H9 (cell line): Measurements from ENCODE around the gene TMTC2. TPM values are rescaled to one million over a fixed set of nuclear protein-coding genes. Genes with fewer than 3 reads are reported as not detected.

Experiments used
- DNase-seq: peaks from one replicate; pipeline ENCODE4 v3.0.0-alpha.2; 2017
- H2AFZ ChIP-seq: one replicate; pipeline ENCODE4 v1.6.1; 2013; ENCODE audit warnings: mild to moderate bottlenecking, low read length, control low read depth, moderate library complexity
- H2AK5ac ChIP-seq: 2 replicates; pipeline ENCODE4 v1.6.1; 2013; ENCODE audit warnings: low read length, control low read depth, mixed read lengths; ENCODE audit not compliant: insufficient read length
- H2BK120ac ChIP-seq: one replicate; pipeline ENCODE4 v1.6.1; 2013; ENCODE audit warnings: low read depth, mild to moderate bottlenecking, low read length, control low read depth, inconsistent platforms; ENCODE audit not compliant: poor library complexity, severe bottlenecking
- H2BK12ac ChIP-seq: 2 replicates; pipeline ENCODE4 v1.6.1; 2013; ENCODE audit warnings: low read length, control low read depth, mixed read lengths, low read depth; ENCODE audit not compliant: insufficient read length
- H2BK15ac ChIP-seq: 2 replicates; pipeline ENCODE4 v1.6.1; 2013; ENCODE audit warnings: low read depth, low read length, control low read depth
- H2BK20ac ChIP-seq: one replicate; pipeline ENCODE4 v1.6.1; 2013; ENCODE audit warnings: low read depth, mild to moderate bottlenecking, low read length, control low read depth, inconsistent platforms; ENCODE audit not compliant: poor library complexity, severe bottlenecking
- H2BK5ac ChIP-seq: 2 replicates; pipeline ENCODE4 v1.6.1; 2013; ENCODE audit warnings: low read length, control low read depth, mixed read lengths; ENCODE audit not compliant: insufficient read length
- H3K14ac ChIP-seq: 2 replicates; pipeline ENCODE4 v1.6.1; 2013; ENCODE audit warnings: low read length, control low read depth; ENCODE audit not compliant: insufficient read depth
- H3K18ac ChIP-seq: 2 replicates; pipeline ENCODE4 v1.6.1; 2013; ENCODE audit warnings: low read depth, mild to moderate bottlenecking, mixed read lengths, low read length, control low read depth; ENCODE audit not compliant: insufficient read length
- H3K23ac ChIP-seq: 2 replicates; pipeline ENCODE4 v1.6.1; 2013; ENCODE audit warnings: low read length, control low read depth, mixed read lengths, low read depth; ENCODE audit not compliant: insufficient read length
- H3K23me2 ChIP-seq: 2 replicates; pipeline ENCODE4 v1.6.1; 2013; ENCODE audit warnings: low read depth, mild to moderate bottlenecking, mixed read lengths, low read length, control low read depth; ENCODE audit not compliant: insufficient read length, poor library complexity, severe bottlenecking
- H3K27ac ChIP-seq: 2 replicates; pipeline ENCODE4 v1.5.1; 2013; ENCODE audit warnings: low read length, control low read depth, mixed read lengths, low read depth; ENCODE audit not compliant: insufficient read length
- H3K27me3 ChIP-seq: 2 replicates; pipeline ENCODE4 v1.6.1; 2013; ENCODE audit warnings: low read length, control low read depth, inconsistent platforms; ENCODE audit not compliant: insufficient read depth
- H3K4ac ChIP-seq: 2 replicates; pipeline ENCODE4 v1.6.1; 2013; ENCODE audit warnings: low read depth, mild to moderate bottlenecking, control low read depth, inconsistent platforms, low read length, moderate library complexity
- H3K4me1 ChIP-seq: 2 replicates; pipeline ENCODE4 v1.6.1; 2013; ENCODE audit warnings: low read length, control low read depth, inconsistent platforms; ENCODE audit not compliant: insufficient read depth
- H3K4me2 ChIP-seq: 2 replicates; pipeline ENCODE4 v1.6.1; 2013; ENCODE audit warnings: low read length, control low read depth, mixed read lengths; ENCODE audit not compliant: insufficient read length, insufficient read depth
- H3K56ac ChIP-seq: 2 replicates; pipeline ENCODE4 v1.6.1; 2013; ENCODE audit warnings: low read depth, mild to moderate bottlenecking, mixed read lengths, low read length, control low read depth; ENCODE audit not compliant: insufficient read length
- H3K79me1 ChIP-seq: 2 replicates; pipeline ENCODE4 v1.6.1; 2013; ENCODE audit warnings: low read depth, mild to moderate bottlenecking, moderate library complexity, low read length, control low read depth, inconsistent platforms; ENCODE audit not compliant: insufficient read depth, poor library complexity, severe bottlenecking
- H3K79me2 ChIP-seq: 2 replicates; pipeline ENCODE4 v1.6.1; 2013; ENCODE audit warnings: low read length, control low read depth, inconsistent platforms; ENCODE audit not compliant: insufficient read depth
- H3K9ac ChIP-seq: 2 replicates; pipeline ENCODE4 v1.6.1; 2013; ENCODE audit warnings: low read length, control low read depth, mixed read lengths; ENCODE audit not compliant: insufficient read length; ENCODE audit errors: extremely low read depth
- H3K9me3 ChIP-seq: one replicate; pipeline ENCODE4 v1.6.1; 2013; ENCODE audit warnings: low read depth, low read length, inconsistent platforms; ENCODE audit not compliant: control insufficient read depth
- H3T11ph ChIP-seq: one replicate; pipeline ENCODE4 v1.6.1; 2013; ENCODE audit warnings: mild to moderate bottlenecking, low read length, control low read depth, inconsistent platforms
- H4K20me1 ChIP-seq: one replicate; pipeline ENCODE4 v1.6.1; 2013; ENCODE audit not compliant: control insufficient read depth, insufficient read length, insufficient read depth
- H4K5ac ChIP-seq: 2 replicates; pipeline ENCODE4 v1.6.1; 2013; ENCODE audit warnings: low read depth, mild to moderate bottlenecking, mixed read lengths, low read length, control low read depth; ENCODE audit not compliant: insufficient read length
- H4K8ac ChIP-seq: replicated peaks from 2 replicates; pipeline ENCODE4 v1.6.1; 2013; ENCODE audit warnings: low read length, control low read depth, mixed read lengths, low read depth; ENCODE audit not compliant: insufficient read length
- H4K91ac ChIP-seq: 2 replicates; pipeline ENCODE4 v1.6.1; 2013; ENCODE audit warnings: low read depth, mild to moderate bottlenecking, moderate library complexity, mixed read lengths, low read length, control low read depth; ENCODE audit not compliant: insufficient read length
- H3K27ac Mint-ChIP-seq, 3 experiments: 2 replicates in 2 of 3; 3 replicates in 1 of 3; pipeline ENCODE4 v1.8.0; 2020 to 2021; ENCODE audit warnings: mixed read lengths in 3 of 3, mild to moderate bottlenecking in 1 of 3, moderate library complexity in 1 of 3
- H3K27me3 Mint-ChIP-seq: 2 replicates; pipeline ENCODE4 v1.8.0; 2021; ENCODE audit warnings: low read depth, mild to moderate bottlenecking, moderate library complexity, mixed read lengths
- H3K36me3 Mint-ChIP-seq, 3 experiments: 2 replicates in 2 of 3; 3 replicates in 1 of 3; pipeline ENCODE4 v1.8.0; 2020 to 2021; ENCODE audit warnings: low read depth in 3 of 3, mixed read lengths in 3 of 3; ENCODE audit not compliant: insufficient read depth in 1 of 3
- H3K4me1 Mint-ChIP-seq, 2 experiments: 2 replicates each; pipeline ENCODE4 v1.8.0; 2020; ENCODE audit warnings: mixed read lengths in 2 of 2
- H3K4me3 Mint-ChIP-seq, 2 experiments: 2 replicates in 1 of 2; 3 replicates in 1 of 2; pipeline ENCODE4 v1.8.0; 2020 to 2021; ENCODE audit warnings: mild to moderate bottlenecking in 2 of 2, mixed read lengths in 2 of 2, moderate library complexity in 1 of 2
- H3K9me3 Mint-ChIP-seq, 2 experiments: 2 replicates in 1 of 2; 3 replicates in 1 of 2; pipeline ENCODE4 v1.8.0; 2020; ENCODE audit warnings: mild to moderate bottlenecking in 2 of 2, mixed read lengths in 2 of 2, moderate library complexity in 1 of 2
- WGBS: extraction: QIAGEN DNeasy Blood & Tissue Kit; methylation state at CpG from one replicate; pipeline ENCODE4 v1.1.7; 2013; ENCODE audit warnings: missing lambda C conversion rate, low lambda C conversion rate, mixed read lengths; ENCODE audit not compliant: insufficient read length; ENCODE audit errors: extremely low coverage; 5-methylcytosine and 5-hydroxymethylcytosine counted together
- total RNA-seq: library from RNA; stranded (reverse); gene quantifications from 2 replicates; pipeline ENCODE4 v1.2.1, GENCODE V29; 2021
- TF ChIP-seq, protein P1 (sequence below): fragments of 200-600 bp; sonication (generic); conservative IDR thresholded peaks from 3 replicates; pipeline ENCODE4 v1.8.0; 2021; ENCODE audit warnings: antibody characterized with exemption, mild to moderate bottlenecking

The TMTC2 gene
- total RNA-seq, 1 experiment from 2014 or later = 3.1 TPM

DNA sequence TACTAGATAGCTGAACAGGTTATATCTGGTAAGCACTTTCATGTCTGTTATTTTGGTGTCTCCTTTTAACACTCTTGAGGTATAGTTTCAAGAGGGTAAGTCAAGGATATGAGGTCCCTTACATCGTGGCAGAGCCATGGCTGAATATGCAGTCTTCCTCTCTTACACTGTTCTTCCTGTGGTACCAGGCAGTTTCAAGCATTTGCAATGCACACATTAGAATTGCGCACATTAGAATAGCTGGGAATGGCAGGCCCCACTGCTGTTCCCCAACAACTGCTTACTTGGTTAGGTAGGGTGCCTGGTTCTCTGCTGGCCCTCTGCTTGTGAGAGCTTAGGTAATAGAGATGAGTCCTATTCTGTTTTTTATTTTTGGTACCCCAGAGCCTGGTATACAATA is 41.2 kb downstream of the TMTC2 start:
- Histone ChIP-seq H2AFZ (no peak overlapping the region), H3K9ac (no peak overlapping the region), H2AK5ac (no peak overlapping the region), H4K91ac (no peak overlapping the region), H3K56ac (no peak overlapping the region), H4K5ac (no peak overlapping the region), H3K23me2 (no peaks in the 10 kb centered on the region), H3K23ac (no peak overlapping the region), H4K20me1 (no peaks in the 10 kb centered on the region), H3T11ph (no peak overlapping the region), H3K4ac (no peak overlapping the region), H3K9me3 (no peaks in the 10 kb centered on the region), H3K14ac (no peak overlapping the region), H3K79me2 (no peaks in the 10 kb centered on the region), H2BK20ac (no peak overlapping the region), H2BK120ac (no peak overlapping the region), H3K79me1 (no peaks in the 10 kb centered on the region), H3K18ac (no peak overlapping the region), H2BK5ac (no peak overlapping the region), H4K8ac (no peak overlapping the region), H3K27ac (no peak overlapping the region), H3K4me2 (no peak overlapping the region), H3K4me1 (no peaks in the 10 kb centered on the region; the same call in 1 of the 2 replicates), H3K27me3 (no peaks in the 10 kb centered on the region), H2BK12ac (no peak overlapping the region), H2BK15ac (no peak overlapping the region)
- Mint-ChIP-seq H3K27ac (no peak overlapping the region), H3K9me3 (peaks cover 0 to 3% of the 10 kb centered on the region in 2 experiments; a peak in 1 of 5 replicates), H3K4me3 (no peak overlapping the region), H3K4me1 (peaks cover 13% of the 10 kb centered on the region in 2 experiments), H3K36me3 (peaks cover under 1 to 10% (median 7%) of the 10 kb centered on the region in 3 experiments), H3K27me3 (no peaks in the 10 kb centered on the region)
- no peak for DNase-seq
- WGBS = no CpG with 5 or more reads among the region's 2 CpGs
- TF ChIP-seq, protein P1, sequence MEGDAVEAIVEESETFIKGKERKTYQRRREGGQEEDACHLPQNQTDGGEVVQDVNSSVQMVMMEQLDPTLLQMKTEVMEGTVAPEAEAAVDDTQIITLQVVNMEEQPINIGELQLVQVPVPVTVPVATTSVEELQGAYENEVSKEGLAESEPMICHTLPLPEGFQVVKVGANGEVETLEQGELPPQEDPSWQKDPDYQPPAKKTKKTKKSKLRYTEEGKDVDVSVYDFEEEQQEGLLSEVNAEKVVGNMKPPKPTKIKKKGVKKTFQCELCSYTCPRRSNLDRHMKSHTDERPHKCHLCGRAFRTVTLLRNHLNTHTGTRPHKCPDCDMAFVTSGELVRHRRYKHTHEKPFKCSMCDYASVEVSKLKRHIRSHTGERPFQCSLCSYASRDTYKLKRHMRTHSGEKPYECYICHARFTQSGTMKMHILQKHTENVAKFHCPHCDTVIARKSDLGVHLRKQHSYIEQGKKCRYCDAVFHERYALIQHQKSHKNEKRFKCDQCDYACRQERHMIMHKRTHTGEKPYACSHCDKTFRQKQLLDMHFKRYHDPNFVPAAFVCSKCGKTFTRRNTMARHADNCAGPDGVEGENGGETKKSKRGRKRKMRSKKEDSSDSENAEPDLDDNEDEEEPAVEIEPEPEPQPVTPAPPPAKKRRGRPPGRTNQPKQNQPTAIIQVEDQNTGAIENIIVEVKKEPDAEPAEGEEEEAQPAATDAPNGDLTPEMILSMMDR = no peak
